ENCODE measurements around the gene DGKB.

DNA sequence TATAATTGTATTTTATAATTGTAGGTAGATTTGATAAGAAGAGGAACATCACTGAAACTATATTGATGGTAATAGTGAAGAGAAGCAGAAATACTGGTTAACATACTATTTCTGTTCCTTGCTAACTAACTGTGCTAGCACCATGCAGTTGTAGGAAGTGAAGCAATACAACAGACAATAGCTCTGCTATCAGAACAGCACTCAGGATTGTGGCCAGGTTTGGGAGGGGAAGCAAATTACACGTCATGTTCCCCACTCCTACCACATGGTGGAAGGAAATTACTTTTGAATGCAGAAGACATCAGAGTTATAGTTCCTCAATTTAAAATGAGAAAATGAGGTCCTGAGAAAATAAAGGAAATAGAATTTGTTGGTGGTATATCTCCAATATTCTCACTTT, 151.1 kb downstream of the DGKB start:
- no peak for TF ChIP-seq FOXK2 (IDR thresholded peaks at IDR 0.05)
- TF ChIP-seq BHLHE40 (IDR thresholded peaks at IDR 0.05; ENCODE audit: borderline replicate concordance): no peak
- no peak for TF ChIP-seq ELF4 (IDR thresholded peaks at IDR 0.05)
- no peak for TF ChIP-seq FOXM1 (IDR thresholded peaks at IDR 0.05; ENCODE audit: borderline replicate concordance)
- TF ChIP-seq SP1 (IDR thresholded peaks at IDR 0.05): no peak
- no peak for TF ChIP-seq HDGF (IDR thresholded peaks at IDR 0.05; ENCODE audit: borderline replicate concordance)
- TF ChIP-seq CTBP1 (IDR thresholded peaks at IDR 0.05; ENCODE audit: borderline replicate concordance): no peak
- TF ChIP-seq L3MBTL2 (conservative IDR thresholded peaks at IDR 0.05): no peak

Data from HEK293T (cell line).